Mesothelial cell of epicardium (in vitro differentiated cells): ENCODE measurements around the gene CSNK1G2. TPM values are rescaled to one million over a fixed set of nuclear protein-coding genes. Genes with fewer than 3 reads are reported as not detected.

ENCODE experiments used
- DNase-seq, 2 experiments: peaks; one replicate each; pipeline ENCODE4 v3.0.0; 2021; ENCODE audit warnings: low spot score in 2 of 2; ENCODE audit not compliant: unreplicated experiment in 2 of 2
- H3K27ac Mint-ChIP-seq: 2 replicates; pipeline ENCODE4 v1.8.0; 2021; ENCODE audit warnings: mixed read lengths
- H3K27me3 Mint-ChIP-seq: 2 replicates; pipeline ENCODE4 v1.8.0; 2021; ENCODE audit warnings: low read depth, mixed read lengths
- H3K36me3 Mint-ChIP-seq: 2 replicates; pipeline ENCODE4 v1.8.0; 2021; ENCODE audit warnings: mixed read lengths
- H3K4me1 Mint-ChIP-seq: 2 replicates; pipeline ENCODE4 v1.8.0; 2021; ENCODE audit warnings: mixed read lengths
- H3K4me3 Mint-ChIP-seq: 2 replicates; pipeline ENCODE4 v1.8.0; 2021; ENCODE audit warnings: mild to moderate bottlenecking, moderate library complexity, mixed read lengths
- H3K9me3 Mint-ChIP-seq: 2 replicates; pipeline ENCODE4 v1.8.0; 2021; ENCODE audit warnings: mixed read lengths
- total RNA-seq: library from RNA; stranded (reverse); gene quantifications from 3 replicates; pipeline ENCODE4 v1.2.1, GENCODE V29; 2021
- TF ChIP-seq, protein P1 (sequence below): fragments of 200-600 bp; sonication (generic); IDR thresholded peaks from one replicate; pipeline ENCODE4 v1.5.0; 2021; ENCODE audit warnings: antibody characterized with exemption; ENCODE audit not compliant: unreplicated experiment

CSNK1G2 gene
- total RNA-seq, 1 donor from 2014 or later = 79.1 TPM

- peak overlapping the region; percentile 83 for H3K4me3 Mint-ChIP-seq
- peak overlapping the region; percentile 96 for H3K27ac Mint-ChIP-seq
- no peak for DNase-seq
- H3K36me3 Mint-ChIP-seq = no peaks in the 10 kb centered on the region
- peaks cover 25% of the 10 kb centered on the region for H3K4me1 Mint-ChIP-seq
- no peaks in the 10 kb centered on the region for H3K27me3 Mint-ChIP-seq
- TF ChIP-seq, protein P1, sequence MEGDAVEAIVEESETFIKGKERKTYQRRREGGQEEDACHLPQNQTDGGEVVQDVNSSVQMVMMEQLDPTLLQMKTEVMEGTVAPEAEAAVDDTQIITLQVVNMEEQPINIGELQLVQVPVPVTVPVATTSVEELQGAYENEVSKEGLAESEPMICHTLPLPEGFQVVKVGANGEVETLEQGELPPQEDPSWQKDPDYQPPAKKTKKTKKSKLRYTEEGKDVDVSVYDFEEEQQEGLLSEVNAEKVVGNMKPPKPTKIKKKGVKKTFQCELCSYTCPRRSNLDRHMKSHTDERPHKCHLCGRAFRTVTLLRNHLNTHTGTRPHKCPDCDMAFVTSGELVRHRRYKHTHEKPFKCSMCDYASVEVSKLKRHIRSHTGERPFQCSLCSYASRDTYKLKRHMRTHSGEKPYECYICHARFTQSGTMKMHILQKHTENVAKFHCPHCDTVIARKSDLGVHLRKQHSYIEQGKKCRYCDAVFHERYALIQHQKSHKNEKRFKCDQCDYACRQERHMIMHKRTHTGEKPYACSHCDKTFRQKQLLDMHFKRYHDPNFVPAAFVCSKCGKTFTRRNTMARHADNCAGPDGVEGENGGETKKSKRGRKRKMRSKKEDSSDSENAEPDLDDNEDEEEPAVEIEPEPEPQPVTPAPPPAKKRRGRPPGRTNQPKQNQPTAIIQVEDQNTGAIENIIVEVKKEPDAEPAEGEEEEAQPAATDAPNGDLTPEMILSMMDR = no peak
- H3K9me3 Mint-ChIP-seq = no peaks in the 10 kb centered on the region
These were observed 36.2 kb upstream of the CSNK1G2 start for GRCh38 chr19:1904860-1905109.

DNA sequence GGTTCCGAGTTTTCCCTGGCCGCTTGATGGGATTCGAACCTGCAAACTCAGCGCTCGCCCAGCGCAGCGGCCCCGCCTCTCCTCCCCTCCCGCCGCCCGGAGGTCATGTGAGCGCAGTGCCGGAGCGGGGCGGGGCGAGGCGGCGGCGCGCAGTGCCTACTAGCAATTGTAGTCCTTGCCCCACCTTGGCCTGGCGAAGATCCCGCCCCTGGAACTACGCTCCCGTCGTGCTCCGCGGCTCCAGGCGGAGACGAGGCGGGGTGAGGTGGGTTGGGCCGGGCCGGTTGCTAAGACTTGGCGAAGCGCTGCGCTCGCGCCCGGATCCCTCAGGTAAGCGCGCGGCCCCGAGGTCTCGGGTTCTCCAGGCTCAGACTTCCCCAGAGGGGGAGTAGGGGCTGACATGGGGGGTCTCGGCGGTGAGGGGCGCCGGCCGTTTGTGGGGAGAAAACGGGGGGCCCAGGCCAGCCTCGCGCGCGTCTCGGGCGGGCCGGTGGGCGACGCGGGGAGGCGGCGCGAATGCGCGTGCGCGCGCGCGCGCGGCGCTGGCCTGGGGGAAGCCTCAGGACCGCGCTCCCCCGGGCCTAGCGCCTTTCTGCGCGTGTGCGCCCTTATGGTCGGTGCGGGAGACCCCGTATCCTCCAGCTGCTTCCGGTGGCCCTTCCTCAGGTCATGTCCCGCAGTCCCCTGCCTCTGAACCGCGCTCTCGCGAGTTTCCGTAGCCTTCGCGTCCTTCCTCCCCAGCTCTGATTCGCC, 35.7 kb upstream of the CSNK1G2 start, which contains the start of the genes ADAT3 and SCAMP4:
TSS of gene ADAT3 (plus strand) at position 290 of the 753 bp plus-strand sequence. CDS start 6,649 bp downstream, outside the sequence.
TSS of gene SCAMP4 (plus strand) at position 290 of the 753 bp plus-strand sequence. CDS start 9,621 bp downstream, outside the sequence.
- Mint-ChIP-seq H3K36me3 (peaks cover 3% of the 10 kb centered on the region), H3K4me1 (peaks cover 28% of the 10 kb centered on the region), H3K27me3 (no peaks in the 10 kb centered on the region), H3K9me3 (no peaks in the 10 kb centered on the region), H3K27ac (peak within 1 kb of the TSS; percentile 98), H3K4me3 (peak within 1 kb of the TSS; percentile 83)
- TF ChIP-seq, protein P1 = no peak
- DNase-seq = peak; percentile 98

- Mint-ChIP-seq H3K27me3 (no peaks in the 10 kb centered on the region), H3K27ac (peak overlapping the region; percentile 98), H3K9me3 (no peaks in the 10 kb centered on the region), H3K36me3 (peaks cover 4% of the 10 kb centered on the region), H3K4me1 (peaks cover 29% of the 10 kb centered on the region), H3K4me3 (peak overlapping the region; percentile 83)
- DNase-seq = no peak
- TF ChIP-seq, protein P1 = no peak
These were observed 35.1 kb upstream of the CSNK1G2 start for GRCh38 chr19:1905863-1906375.

DNA sequence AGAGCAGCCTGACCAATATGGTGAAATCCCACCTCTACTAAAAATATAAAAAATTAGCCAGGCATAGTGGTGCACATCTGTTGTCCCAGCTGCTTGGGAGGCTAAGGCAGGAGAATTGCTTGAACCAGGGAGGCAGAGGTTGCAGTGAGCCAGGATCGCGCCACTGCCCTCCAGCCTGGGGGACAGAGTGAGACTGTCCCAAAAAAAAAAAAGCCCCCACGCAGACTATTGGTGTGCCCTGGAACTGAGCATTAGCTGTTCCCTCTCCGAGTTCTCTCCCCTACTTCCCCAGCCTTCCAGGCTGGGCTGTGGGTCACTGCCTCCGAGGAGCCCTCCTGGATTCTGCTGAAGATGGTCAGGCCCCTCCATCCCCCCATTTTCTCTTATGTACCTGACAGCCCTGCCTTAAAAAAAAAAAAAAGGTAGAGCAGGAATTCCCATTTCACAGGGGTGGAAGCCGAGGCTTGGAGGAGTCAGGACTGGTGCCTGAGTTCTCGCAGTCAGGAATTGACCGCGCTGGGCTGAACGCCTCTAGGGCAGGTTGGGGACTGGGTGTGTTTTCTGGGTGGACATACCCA, 33.9 kb upstream of the CSNK1G2 start:
- TF ChIP-seq, protein P1 = no peak
- H3K27me3 Mint-ChIP-seq = no peaks in the 10 kb centered on the region
- H3K9me3 Mint-ChIP-seq = no peaks in the 10 kb centered on the region
- no peak overlapping the region for H3K27ac Mint-ChIP-seq
- H3K4me1 Mint-ChIP-seq = peaks cover 29% of the 10 kb centered on the region
- H3K36me3 Mint-ChIP-seq = peaks cover 4% of the 10 kb centered on the region
- no peak for DNase-seq
- H3K4me3 Mint-ChIP-seq = peak overlapping the region; percentile 30

GRCh38 chr19:1907563-1908363, 33.2 kb upstream of the CSNK1G2 start:
- H3K27ac Mint-ChIP-seq = no peak overlapping the region
- H3K4me3 Mint-ChIP-seq = no peak overlapping the region
- TF ChIP-seq, protein P1 = no peak
- no peaks in the 10 kb centered on the region for H3K9me3 Mint-ChIP-seq
- H3K27me3 Mint-ChIP-seq = no peaks in the 10 kb centered on the region
- H3K36me3 Mint-ChIP-seq = peaks cover 4% of the 10 kb centered on the region
- peaks cover 29% of the 10 kb centered on the region for H3K4me1 Mint-ChIP-seq
- DNase-seq = no peak
